Neural progenitor cell (in vitro differentiated cells): ENCODE results near the gene UNG.

Experiments used
- CTCF ChIP-seq: fragments of 200-600 bp; sonication (generic); IDR thresholded peaks from 2 replicates; pipeline ENCODE4 v1.5.1; 2017; ENCODE audit warnings: antibody characterized with exemption, mild to moderate bottlenecking
- EZH2 ChIP-seq: fragments of 200-600 bp; sonication (generic); IDR thresholded peaks from 2 replicates; pipeline ENCODE4 v1.6.1; 2017; ENCODE audit warnings: antibody characterized with exemption, mild to moderate bottlenecking, moderate library complexity
- EZH2phosphoT487 ChIP-seq: fragments of 200-600 bp; sonication (generic); IDR thresholded peaks from 2 replicates; pipeline ENCODE4 v1.6.1; 2017; ENCODE audit warnings: antibody characterized with exemption

GRCh38 chr12:109102491-109102890, 5.1 kb downstream of the UNG start:
- TF ChIP-seq CTCF (no peak), EZH2 (no peak), EZH2phosphoT487 (no peak)
